SKM-1 (cell line): ENCODE data around the gene JAGN1.
"Not testable (repeated sequence)": the region's sequence is repeated elsewhere in the genome, so short reads cannot be mapped to it uniquely, and the experiment has no call there.

Experiments
- DNase-seq: peaks from one replicate; lab custom pipeline; 2025; ENCODE audit not compliant: unreplicated experiment; lab: John Stamatoyannopoulos, UW

Gene JAGN1

GRCh38 chr3:9890249-9891071, at the start of gene JAGN1:
JAGN1 (plus strand) TSS chr3:9890610; CDS start chr3:9890723, 113 bp downstream.
- DNase-seq = peak; percentile 68

DNA sequence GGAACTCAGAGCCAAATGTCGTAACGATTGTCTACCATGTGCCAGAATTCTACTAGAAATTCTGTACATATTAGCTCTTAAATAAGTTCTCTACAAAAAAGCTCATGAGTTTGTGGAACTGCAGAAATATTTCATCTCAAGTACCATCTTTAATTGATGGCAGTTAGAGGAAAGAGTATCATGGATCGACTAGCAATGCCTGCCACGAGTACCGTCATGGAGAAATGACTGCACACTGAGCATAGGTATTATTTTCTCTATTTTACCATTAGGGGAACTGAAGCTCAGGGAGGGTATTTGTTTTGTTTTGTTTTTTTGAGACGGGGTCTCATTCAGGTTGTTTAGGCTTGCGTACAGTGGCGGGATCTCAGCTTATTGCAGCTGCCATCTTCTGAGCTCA, 49.4 kb upstream of the JAGN1 start:
- DNase-seq = no peak

DNA sequence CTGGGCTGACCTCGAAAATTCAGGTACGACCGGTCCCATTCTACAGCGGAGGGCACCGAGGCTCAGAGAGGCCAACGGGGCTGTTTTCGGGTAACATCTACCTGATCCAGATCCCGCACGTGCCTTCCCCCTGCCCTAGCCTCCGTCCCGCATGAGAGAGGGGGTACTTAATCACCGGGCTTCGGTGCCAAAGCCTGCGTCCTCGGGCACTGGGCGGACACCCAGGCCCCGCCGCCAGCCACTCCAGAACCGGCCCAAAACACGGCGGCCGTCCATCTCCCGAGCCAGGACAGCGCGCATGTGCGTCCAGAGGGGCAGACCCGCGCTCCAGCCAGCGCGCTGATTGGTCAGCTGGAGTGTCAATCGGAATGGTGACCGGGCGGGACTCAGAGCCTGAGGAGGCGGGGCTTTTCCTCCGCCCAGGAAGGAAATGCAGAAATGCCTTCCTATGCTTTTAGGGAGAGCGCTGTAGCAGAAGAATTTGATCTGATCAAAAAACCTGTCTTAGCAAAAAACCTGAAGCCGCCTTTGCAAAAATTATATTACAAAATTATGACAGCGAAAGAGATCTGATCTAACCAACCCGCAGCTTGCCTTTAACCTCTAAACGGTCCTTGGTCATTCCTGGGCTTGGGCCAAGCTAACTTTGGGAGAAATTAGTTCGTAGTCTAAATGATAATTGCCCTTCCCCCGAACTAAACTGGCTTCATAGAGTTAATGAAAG, 46.5 kb upstream of the JAGN1 start, which contains the start of gene RPUSD3:
RPUSD3 (minus strand) TSS at position 294 of the 724 bp plus-strand sequence; CDS start at position 276, 18 bp downstream.
- peak; percentile 73 for DNase-seq

GRCh38 chr3:9846231-9846630, 44.2 kb upstream of the JAGN1 start:
- DNase-seq = no peak

GRCh38 chr3:9846931-9847488, 43.4 kb upstream of the JAGN1 start:
- no peak for DNase-seq

DNA sequence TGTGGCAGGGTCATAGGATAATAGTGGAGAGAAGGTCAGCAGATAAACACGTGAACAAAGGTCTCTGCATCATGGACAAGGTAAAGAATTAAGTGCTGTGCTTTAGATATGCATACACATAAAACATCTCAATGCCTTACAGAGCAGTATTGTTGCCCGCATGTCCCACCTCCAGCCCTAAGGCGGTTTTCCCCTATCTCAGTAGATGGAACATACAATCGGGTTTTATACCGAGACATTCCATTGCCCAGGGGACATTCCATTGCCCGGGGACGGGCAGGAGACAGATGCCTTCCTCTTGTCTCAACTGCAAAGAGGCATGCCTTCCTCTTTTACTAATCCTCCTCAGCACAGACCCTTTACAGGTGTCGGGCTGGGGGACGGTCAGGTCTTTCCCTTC, 42.5 kb upstream of the JAGN1 start:
- not testable (repeated sequence) for DNase-seq

GRCh38 chr3:9848860-9849259, 41.5 kb upstream of the JAGN1 start:
- DNase-seq = not testable (repeated sequence)

- DNase-seq = not testable (repeated sequence)
These were observed 39.0 kb upstream of the JAGN1 start for GRCh38 chr3:9851383-9851782.

DNA sequence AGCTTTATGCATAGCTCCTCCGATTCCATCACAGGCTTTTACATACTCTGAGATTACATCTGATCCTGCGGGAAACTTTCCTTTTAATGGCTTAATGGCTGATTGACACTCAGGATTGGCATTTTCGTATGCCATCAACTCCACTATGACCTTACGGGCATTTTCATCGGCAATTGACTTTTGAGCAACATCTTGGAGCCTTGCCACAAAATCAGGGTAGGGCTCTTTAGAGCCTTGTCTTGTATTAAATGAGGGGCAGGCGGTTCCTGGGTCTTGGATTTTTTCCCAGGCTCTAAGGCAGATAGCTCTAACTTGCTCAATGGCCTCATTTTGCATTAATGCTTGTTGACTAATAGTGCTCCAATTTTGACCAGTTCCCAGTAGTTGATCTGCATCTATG, 38.5 kb upstream of the JAGN1 start:
- DNase-seq = not testable (repeated sequence)

- no peak for DNase-seq
These were observed 37.9 kb upstream of the JAGN1 start for GRCh38 chr3:9852528-9852927.

- DNase-seq = not testable (repeated sequence)
These were observed 36.0 kb upstream of the JAGN1 start for GRCh38 chr3:9854291-9854940.

DNA sequence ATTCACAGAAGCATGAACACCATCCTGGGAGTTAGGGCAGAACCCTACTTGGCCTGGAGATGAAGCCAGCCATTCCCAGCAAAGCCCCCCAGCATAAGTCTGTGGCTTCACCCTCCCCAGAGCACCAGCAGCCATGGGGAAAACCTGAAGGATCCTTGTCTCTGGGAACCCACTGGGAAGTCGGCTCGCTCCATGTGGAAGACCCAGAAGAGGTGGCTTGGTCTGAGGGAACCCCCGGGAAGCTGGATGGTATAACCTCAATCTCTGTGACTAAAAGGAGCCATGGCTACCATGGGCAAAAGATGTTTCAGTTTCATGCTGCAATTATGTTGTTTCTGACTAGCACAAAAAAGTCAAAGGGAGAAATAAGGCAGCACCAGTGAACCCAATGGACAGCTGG, 34.8 kb upstream of the JAGN1 start:
- DNase-seq = no peak

DNA sequence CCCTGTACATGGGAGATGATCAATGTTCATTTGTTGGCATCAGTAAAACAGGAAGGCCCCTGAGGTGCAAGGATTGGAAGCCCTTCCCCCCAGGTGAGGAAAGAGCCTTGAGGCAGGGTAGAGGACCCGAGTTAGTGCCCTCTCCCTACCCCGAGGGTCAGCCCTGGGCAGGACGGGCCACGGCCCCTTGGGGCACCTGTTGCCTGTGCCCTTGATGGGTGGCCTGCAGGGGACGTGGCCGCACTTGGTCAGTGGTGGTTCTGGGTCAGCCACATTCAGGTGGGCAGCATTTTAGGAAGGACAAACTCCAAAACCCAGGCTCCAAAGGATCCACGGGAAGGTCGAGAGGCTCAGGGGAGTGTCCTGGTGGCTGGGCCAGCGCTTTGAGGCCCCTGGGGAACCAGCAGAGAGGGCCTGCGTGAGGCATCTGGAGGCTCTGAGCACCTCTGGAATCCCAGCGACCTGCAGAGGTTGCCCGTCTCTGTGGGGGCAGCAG, 30.8 kb upstream of the JAGN1 start:
- no peak for DNase-seq

- no peak for DNase-seq
These were observed 29.2 kb upstream of the JAGN1 start for GRCh38 chr3:9861201-9861600.

- no peak for DNase-seq
These were observed 28.7 kb upstream of the JAGN1 start for GRCh38 chr3:9861626-9862130.

DNA sequence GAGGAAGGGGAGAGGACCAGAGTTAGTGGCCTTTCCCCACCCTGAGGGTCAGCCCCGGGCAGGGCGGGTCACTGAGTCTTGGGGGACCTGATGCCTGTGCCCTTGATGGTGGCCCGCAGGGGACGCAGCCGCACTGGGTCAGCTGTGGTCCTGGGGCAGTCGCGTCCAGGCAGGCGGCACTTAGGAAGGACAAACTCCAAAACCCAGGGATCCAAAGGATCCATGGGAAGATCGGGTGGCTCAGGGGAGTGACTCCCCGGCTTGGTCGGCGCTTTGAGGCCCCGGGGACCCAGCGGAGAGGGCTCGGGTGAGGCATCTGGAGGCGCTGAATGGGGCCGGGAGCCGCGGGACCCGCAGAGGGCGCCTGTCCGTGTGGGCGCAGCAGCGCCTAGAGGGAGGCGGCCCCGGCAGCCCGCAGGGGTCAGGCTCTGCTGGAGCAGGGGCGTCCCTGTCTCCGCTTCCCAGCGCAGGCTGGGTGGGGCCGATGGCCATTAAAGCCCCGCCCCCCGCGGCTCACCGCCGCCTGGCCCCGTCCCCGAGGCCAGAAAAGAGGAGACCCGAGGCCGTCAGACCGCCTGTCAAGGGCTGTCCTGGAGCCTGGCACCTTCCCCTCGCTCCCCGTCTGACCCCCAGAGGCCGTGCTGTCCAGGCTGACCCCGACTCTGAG, 27.9 kb upstream of the JAGN1 start:
- no peak for DNase-seq

DNA sequence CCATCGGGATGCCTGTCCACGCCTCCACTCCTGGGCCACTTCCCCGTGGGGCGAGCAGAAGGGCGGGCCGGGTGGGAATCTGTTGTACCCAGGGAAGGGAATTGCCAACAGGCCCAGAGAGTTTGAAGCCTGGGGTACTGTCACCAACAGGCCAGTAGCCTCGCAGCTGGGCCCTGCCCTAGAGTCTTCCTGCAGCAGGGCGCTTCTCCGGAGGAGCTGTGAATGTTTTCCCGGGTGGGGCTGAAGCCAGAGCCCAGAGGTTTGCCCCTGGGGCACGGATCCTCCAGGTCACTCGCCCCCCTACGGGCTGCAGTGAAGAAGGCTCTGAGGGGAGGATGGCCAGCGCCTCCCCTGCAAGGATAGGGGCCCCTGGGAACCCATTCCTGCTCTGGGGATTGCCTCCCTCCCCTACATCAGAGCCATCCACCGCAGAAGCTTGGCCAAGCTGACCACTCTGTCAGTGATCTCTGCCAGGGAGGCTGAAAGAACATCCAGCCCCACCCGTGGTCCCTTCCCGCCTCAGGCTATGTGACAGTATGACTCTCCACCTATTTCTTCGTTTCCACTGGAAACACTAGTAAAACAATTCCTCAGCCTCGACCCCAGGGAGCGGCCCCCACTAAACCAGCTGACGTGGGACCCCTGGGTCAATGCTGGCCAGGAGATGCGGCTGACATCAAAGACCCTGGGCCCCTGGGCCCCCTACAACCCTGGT, 27.2 kb upstream of the JAGN1 start:
- DNase-seq = no peak

- DNase-seq = peak; percentile 63
These were observed 26.0 kb upstream of the JAGN1 start for GRCh38 chr3:9864200-9864927.

- not testable (repeated sequence) for DNase-seq
These were observed 25.2 kb upstream of the JAGN1 start for GRCh38 chr3:9865125-9865637.
